HG02759 (cell line): ENCODE data around the gene TRABD2B.
"Not testable (repeated sequence)": the region's sequence is repeated elsewhere in the genome, so short reads cannot be mapped to it uniquely, and the experiment has no call there.

Experiments
- ATAC-seq: cut with Tn5 transposase; IDR thresholded peaks from one replicate; pipeline ENCODE4 v1.9.1; 2021; ENCODE audit warnings: mild to moderate bottlenecking, moderate library complexity; ENCODE audit not compliant: unreplicated experiment

The TRABD2B gene

DNA sequence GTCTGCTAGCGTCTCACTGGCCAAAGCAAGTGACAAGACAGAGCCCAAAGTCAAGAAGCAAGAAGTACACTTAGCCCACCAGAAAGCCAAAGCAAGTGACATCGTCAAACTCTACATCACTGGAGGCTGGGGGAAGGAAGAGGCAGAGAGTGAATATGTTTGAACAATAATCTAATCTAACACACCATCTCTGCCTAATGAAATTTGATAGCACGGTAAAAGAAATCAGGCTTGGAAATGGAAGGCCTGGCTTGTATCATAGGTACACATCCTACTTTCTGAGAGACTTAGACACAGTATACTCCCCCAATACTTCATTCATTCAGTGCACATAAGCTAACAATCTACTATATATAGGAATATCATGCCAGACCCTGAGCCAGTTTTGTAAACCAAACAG, 26.3 kb downstream of the TRABD2B start:
- no peak for ATAC-seq

DNA sequence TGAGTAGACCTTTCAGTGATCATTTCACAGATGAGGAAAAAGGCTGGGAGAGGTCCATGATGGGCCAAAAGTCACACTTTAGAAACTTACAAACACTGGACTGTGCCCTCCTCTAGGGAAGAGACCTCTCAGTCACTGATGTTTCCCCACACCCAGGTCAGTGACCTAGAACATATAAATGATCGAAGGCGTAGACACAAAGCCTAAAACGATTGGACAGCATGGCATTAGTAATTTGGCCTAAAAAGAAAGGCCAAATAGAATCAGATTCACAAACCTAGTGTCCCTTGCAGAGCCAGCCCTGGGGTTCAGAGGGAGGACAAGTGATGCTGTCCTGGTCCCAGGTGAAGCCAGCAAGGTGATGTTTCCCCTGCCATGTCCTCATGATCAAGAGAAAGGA, 27.7 kb downstream of the TRABD2B start:
- no peak for ATAC-seq

DNA sequence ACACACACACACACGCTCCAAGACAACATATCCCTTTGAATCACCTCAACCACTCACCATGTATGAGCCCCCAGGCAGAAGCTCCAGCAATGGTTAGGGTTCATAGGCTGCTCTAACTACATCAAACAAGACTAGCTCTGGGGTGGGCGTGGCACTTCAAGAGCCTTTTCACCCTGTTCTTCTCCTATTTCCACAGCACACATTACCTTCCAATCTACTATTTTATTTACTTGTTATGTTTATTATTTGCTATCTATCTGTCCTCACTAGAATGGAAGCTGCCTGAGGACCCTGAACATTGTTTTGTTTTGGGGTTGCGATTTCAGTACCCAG, 28.7 kb downstream of the TRABD2B start:
- ATAC-seq = no peak

DNA sequence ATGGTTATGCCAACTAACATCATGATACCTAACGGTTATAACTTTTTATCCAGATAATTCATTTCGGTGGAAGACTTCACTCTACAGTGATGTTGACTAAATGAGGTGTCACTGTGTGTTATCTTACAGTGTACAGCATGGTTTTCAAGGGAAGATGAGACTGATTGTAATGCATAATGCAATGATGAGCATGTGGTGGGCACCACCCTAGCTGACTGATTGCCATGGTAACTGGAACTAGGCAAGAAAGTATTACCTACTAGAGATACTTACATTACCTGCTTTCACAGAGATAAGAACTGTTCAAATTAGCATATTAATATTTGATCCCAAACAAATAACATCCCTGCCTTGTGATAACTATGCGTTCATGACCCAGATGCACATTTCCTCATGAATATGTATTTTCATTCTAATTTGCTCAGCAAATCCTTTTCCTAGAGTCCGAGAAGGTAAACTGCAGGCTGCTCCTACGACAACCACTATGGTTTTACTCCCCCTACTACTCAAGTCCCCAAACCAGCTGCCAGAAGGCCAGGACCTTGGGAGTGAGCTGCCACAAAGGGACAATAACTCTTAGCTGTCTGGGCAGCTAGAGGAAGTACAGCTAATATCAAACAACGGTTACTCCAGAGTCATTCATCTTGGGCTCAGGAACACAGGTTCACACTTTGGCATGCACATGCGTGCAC, 29.2 kb downstream of the TRABD2B start:
- no peak for ATAC-seq

DNA sequence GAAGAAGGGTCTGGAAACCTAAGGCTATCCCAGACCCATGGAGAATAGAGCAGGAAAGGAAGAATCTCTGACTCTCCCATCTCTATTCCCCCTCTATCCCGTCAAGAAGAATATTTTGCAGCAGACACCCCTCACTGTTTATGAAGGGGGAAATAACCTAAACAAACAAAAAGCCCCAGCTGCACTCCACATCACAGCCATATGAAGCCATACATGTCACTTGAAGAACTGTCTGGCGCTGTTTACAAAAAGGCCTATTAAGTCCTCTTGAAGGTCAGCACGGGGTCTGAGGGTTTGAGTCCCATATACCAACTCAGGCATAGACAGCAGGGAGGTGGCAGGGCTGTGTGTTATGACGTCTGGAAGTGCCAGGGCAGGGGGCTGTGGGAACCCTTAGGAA, 31.4 kb downstream of the TRABD2B start:
- ATAC-seq = no peak

DNA sequence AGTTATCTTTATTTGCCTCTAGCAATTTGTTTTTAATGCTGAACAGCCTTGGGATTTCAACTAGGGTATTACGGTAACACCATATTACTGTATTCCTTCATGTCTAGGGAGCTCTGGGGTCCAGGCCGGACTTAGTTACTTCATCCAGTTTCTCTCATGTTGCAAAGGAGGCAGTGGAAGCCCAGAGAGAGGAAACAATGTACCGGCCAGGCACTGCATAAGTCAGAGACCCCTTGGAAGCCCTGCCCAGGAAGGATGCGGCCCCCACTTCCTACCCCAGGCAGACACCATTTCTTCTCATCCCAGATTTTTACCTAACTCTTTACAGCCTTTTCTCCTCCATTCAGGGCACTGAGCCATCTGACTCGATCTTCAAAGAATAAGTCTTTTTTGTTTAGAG, 32.5 kb downstream of the TRABD2B start:
- ATAC-seq = no peak

DNA sequence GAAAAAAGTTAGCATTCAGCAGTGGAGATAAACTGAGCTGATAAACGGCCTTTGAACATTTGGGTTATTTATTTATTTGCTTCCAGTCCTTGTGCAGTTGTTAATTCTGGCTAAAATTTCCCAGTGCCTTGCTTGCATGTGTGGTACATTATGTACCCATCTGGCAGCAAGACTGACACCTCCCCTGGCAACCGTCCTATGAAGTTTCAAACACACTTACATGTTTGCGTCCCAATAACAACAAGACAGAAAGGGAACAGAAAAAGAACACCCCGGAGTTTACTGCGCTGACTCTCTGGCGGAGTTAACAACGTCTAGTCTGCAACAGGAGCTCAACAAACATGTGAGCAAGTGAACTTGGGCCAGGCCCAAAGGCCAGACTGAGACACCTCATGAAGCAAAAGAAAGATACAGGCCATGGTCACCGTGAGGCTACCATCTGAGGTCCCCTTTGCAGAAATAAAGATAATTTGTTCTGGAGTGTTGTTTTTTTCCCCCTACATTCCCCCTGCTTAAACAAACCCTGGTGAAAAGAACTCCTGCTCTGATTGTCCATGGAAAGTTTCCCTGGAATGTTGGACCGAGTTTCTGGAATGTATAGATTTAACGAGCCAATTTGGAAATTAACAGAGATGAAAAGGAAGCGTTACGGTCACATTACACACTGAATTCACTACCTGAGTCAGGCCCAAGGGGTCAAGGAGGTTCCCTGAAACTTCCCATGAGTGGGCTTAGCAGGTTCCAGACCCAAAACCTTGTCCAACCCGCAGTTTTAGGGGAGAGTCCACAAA, 33.4 kb downstream of the TRABD2B start:
- no peak for ATAC-seq

DNA sequence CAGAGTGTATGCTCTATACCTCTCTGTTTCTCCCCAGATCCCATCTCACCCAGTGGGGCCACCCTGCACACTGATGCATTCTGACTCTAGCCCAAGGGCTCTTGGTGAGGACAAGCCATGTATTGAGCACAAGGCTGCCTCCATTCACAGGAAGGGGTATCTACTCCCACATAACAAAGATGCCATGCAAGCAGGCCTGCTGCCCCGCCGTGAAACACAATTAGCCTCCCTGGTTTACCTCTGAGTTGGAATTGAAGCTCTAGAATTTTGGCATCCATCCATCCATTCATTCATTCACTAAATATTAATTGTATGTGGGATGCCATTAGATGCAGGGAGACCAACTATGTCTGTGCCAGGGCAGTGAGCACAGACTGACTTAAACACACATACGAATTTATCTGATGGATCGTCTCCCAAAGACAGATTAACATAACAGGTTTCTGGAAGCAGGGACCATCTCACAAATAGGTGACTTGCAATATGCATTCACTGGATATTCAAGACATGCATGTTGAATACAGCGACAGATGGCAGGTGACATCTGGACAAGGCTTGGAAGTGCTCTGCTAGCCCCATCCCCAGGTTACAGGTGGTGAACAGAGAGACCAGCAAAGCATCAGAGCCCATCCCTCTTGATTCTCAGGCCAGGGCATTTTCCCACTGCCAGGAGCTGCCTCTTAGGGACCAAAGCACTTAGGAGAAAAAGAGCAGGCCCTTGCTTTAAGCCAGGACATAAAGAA, 34.3 kb downstream of the TRABD2B start:
- no peak for ATAC-seq

DNA sequence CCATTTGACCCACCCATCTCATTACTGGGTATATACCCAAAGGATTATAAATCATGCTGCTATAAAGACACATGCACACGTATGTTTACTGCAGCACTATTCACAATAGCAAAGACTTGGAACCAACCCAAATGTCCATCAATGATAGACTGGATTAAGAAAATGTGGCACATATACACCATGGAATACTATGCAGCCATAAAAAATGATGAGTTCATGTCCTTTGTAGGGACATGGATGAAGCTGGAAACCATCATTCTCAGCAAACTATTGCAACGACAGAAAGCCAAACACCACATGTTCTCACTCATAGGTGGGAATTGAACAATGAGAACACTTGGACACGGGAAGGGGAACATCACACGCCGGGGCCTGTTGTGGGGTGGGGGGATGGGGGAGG, 35.4 kb downstream of the TRABD2B start:
- not testable (repeated sequence) for ATAC-seq

DNA sequence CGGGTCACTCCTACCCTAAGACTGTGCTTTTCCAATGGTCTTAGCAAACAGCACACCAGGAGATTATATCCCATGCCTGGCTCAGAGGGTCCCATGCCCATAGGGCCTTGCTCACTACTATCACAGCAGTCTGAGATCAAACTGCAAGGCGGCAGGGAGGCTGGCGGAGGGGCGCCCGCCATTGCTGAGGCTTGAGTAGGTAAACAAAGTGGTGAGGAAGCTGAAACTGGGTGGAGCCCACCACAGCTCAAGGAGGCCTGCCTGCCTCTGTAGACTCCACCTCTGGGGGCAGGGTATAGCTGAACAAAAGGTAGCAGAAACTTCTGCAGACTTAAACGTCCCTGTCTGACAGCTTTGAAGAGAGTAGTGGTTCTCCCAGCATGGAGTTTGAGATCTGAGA, 40.7 kb downstream of the TRABD2B start:
- not testable (repeated sequence) for ATAC-seq

DNA sequence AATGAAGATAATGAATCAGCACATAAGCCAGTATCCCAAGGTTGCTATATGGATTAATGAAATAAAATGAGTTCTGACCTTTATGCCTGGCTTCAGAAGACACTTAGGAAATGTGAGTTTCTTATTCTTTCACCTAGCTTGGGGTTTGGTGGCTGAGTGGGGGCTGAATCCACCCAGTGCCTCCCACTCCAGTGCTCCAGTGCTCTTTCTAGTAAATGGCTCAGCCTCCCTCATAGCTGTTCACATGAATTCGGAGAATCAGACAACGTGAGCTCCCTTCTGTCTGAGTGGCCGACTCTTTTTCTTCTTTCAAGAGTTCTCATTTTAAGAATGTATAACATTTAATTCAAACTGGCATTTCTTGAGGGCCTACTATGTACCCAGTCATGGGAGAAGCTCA, 43.5 kb downstream of the TRABD2B start:
- no peak for ATAC-seq

DNA sequence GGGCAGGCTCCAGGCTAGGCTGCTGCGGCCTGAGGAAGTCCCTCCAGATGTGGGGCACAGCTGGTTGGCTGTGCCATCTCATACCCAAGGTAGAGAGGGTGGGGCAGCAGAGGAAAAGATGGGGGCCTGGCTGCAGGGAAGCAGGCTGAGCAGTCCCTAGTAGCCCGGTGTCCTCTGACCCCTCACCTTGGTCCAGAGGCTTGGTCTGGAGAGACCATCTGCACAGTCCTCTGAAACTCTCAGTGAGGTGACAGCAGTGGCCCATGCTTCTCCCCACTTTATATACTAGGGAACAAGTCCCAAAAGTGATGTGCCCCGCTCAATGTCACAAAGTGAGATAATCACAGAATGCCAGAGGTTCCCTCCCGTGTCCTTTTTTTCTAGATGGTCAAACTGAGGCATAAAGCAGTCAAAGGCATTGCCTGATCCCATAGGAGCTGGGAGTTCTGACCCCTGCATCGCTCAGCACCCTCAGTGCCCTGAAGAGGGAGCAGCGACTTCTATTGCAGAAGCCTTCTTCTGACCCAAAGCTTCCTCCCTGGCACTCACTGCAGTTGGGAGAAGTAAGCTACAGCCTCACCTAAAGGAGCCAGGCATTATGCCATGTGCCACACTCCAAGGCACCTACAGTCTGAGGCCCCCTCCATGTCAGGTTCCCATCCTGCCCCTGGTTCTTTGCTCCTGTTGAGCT, 45.5 kb downstream of the TRABD2B start:
- ATAC-seq = no peak

DNA sequence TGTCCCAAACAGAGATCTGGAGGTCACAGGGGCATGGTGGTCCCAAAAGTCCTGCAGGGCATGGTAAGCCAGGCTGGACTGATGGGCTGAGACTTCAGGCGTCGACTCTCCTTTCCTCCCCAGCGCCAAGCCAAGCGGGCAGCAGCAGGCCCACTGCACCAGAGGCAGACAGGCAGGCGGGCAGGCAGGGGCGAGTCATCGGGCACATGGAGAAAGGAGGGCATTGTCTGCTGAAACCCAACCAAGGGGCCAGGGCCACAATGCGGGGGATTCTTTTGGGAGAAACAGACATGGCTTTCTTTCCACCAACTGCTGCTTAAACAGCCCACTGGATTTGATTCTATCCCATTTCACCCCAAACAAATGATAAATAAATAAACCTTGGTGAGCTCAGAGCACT, 46.2 kb downstream of the TRABD2B start:
- ATAC-seq = no peak

DNA sequence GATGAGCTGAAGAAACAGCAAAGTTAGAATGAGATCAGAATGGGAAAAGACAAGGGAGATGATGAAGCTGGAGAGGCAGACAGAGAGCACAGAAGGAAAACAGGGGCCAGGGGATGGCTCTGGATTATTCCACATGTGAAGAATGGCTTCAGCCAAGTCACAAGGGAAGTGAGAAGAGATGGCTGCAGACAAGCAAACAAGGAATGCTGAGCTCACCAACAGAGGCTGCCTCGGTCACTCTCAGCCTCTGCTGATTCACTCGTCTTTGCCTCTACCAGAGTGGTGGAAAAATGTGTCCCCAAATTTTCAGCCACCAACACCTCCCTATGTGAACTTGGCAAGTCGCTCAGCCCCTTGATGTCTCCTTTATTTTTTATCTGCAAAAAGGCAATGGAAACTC, 46.7 kb downstream of the TRABD2B start:
- no peak for ATAC-seq

DNA sequence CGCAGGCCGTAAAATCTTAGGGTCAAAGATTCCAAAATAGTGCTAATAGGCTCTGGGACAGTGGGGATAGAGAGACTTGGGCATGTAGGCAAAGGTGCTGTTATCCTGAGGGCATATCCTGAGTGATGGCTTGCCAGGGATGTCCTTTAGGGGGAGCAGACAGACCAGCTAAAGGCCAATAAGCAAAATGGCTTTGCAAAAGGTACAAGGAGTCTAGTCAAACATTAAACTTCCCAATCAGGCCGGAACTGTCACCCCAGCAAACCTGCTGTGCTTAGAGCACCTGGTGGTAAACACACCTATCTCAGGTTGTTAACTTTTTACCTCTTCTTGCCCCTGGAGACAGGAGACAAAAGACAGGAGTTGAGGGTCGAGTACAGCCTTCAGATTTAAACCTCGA, 49.1 kb downstream of the TRABD2B start:
- no peak for ATAC-seq

DNA sequence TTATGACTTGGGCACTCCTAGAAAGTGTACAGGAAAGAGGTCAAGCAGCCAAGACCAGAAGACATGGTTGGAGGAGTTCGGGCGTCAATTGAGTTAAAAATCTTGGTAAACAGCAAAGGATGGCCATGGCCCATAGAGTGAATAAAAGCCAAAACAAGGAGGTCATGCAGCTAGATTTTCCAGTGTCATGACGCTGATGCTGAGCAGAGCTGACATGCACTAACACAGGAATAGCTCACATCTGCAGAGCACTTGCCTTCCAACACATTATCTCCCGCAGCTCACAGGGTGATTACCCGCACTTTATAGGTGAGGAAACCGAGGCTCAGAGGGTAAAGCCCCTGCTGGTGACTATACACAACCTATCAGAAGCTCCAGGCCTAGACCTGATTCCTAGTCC, 49.7 kb downstream of the TRABD2B start:
- ATAC-seq = no peak

DNA sequence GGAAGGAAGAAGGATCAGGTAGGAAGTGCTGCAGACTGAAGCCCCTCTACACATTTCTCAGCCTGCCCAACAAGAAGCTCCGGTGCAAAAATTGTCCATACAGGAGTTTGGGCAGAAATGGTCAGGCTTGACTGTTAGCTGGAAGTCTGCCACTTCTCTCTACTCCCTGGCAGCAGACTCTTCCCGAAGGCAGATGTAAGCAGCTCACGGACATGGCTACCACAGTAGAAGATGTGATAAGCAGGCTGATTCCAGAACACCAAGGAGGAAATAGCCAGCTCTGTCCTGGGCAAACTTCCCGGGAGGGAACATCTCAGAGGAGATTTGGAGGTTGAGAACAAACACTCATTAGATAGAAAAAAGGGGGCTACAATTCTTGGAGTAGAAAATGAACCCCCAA, 52.6 kb downstream of the TRABD2B start:
- no peak for ATAC-seq

DNA sequence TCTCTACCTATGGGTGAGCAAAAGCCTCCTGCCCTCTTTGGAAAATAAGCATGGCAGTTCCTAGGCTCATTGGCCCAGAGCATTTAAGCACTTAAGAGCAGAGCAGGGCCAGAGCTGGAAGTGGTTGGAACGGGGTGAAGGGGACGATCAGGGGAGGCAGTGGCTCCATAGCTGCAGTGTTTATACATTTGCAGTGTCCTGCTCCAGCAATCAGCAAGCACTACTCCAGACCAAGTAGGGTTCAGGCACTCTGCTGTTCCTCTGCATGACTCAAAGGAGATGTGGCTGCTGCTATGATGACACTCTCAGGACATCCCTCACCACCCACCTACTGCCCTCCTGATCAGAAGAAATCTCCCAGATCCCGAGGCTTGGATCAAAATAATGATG, 55.0 kb downstream of the TRABD2B start:
- no peak for ATAC-seq

DNA sequence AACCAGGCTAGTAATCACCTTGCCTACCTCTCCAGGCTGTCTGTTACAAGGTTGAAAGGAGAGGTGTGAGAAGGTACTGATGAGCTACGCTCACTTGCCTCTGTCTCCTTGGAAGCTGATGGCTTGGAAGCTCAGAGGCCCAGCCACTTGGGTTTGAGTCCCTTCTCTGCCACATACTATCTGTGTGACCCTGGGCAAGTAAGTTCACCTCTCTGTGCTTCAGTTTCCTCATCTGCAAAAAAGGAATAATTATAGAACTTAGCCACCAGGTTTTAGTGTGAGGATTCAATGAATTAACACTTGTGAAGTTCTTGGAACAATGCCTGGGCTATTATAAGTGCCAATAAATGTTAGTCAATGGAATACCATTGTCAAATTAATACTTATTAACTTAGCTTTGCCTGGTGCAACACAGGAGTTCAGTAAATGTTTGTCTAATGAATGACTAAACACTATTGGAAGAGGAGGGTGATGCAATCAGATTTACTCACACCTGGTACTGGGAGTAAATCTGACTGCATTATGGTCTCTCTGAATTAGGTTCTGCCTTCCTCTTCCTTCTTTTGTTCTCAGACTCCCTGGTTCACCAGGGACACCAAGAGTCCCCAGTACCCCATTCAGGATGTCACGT, 55.5 kb downstream of the TRABD2B start:
- no peak for ATAC-seq

DNA sequence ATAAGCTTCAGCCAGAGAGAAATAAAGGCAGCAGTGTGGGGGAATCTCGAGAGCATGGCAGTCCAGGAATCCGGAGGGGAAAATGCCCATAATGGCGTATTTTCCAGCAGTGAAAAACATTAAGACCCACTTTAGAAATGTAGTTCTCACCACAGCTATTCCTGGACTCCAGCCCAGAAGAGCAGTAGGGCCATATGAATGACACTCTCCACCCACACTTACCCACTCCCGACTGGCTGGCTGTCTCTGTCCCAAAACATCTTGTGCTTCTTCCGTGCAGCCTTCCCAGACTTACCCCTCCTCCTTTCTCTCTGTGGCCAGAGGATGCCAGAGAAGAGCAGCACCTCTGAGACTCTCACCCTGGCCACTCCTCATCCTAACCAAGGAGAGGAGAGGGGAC, 56.4 kb downstream of the TRABD2B start:
- ATAC-seq = no peak

DNA sequence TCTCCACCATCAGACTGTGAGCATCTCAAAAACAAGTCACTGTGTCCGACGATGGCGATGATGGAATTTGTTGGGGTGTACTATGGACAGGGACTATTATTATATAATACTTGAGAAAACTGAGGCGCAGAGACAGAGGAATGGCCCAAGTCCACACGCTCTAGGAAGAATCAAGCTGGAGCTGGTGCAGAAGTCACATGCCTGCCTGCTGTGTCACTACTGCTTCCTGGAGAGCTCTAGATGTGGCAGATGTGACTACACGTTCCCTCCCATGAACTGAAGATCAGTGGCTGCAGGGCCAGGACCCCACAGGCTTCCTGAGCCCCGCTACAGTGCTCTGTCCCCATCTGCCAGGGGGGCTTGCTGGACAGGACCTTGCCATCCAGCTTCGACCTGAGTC, 56.9 kb downstream of the TRABD2B start:
- ATAC-seq = no peak
